Measurements from ENCODE around the gene PTPRS.

DNA sequence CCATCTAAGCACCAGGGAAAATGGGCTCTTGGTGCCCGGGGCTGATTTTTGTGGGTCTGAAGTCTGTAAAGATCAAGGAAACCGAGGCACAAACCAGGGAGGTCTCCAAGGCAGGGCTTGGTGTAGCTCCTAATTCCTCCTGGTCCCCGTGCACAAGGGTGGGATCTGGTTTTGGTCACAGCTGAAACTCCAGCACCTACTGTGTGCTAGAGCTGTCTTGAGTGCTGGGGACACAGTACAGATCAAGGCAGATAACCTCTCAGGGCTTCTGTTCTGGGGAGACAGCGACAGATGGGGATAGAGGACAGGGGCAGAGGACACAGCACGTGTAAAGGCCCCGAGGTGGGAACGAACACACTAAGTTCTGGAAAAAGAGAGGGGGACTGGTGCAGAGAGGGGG, 37.4 kb downstream of the PTPRS start:
- no peak for TF ChIP-seq YY1 (IDR thresholded peaks at IDR 0.05; ENCODE audit: insufficient read depth, insufficient read length)
- no peak for TF ChIP-seq ZNF274 (IDR thresholded peaks at IDR 0.05; ENCODE audit: low read depth, low read length)
